ACC112 (cell line): ENCODE measurements around the gene MAPKBP1.

Experiments
- H2AFZ ChIP-seq: fragments of 200-600 bp; sonication (generic); one replicate; pipeline ENCODE4 v1.6.0; 2017; ENCODE audit warnings: antibody characterized with exemption, low read length; ENCODE audit not compliant: unreplicated experiment
- H3K27ac ChIP-seq: fragments of 200-600 bp; sonication (generic); 2 replicates; pipeline ENCODE4 v1.5.1; 2014; ENCODE audit warnings: low read depth, mild to moderate bottlenecking, antibody characterized with exemption, low read length, moderate library complexity
- H3K27me3 ChIP-seq: fragments of 200-600 bp; sonication (generic); 2 replicates; pipeline ENCODE4 v1.6.1; 2014; ENCODE audit warnings: mild to moderate bottlenecking, antibody characterized with exemption, low read length, moderate library complexity, mixed read lengths; ENCODE audit not compliant: insufficient read depth
- H3K36me3 ChIP-seq: fragments of 200-600 bp; sonication (generic); 2 replicates; pipeline ENCODE4 v1.6.1; 2016; ENCODE audit warnings: mild to moderate bottlenecking, antibody characterized with exemption, low read length, moderate library complexity, mixed read lengths; ENCODE audit not compliant: insufficient read depth
- H3K4me1 ChIP-seq: fragments of 200-600 bp; sonication (generic); one replicate; pipeline ENCODE4 v1.6.1; 2016; ENCODE audit warnings: low read length, mixed read lengths; ENCODE audit not compliant: insufficient read depth, unreplicated experiment, control insufficient read depth
- H3K4me3 ChIP-seq: fragments of 200-600 bp; sonication (generic); 2 replicates; pipeline ENCODE4 v1.5.1; 2014; ENCODE audit warnings: mild to moderate bottlenecking, low read depth, low read length
- H3K79me2 ChIP-seq: fragments of 200-600 bp; sonication (generic); one replicate; pipeline ENCODE4 v1.6.0; 2016; ENCODE audit warnings: low read length; ENCODE audit not compliant: control insufficient read depth, unreplicated experiment, insufficient read depth

The MAPKBP1 gene

GRCh38 chr15:41806291-41807181, 32.3 kb downstream of the MAPKBP1 start:
- H3K79me2 ChIP-seq = no peaks in the 10 kb centered on the region
- H3K4me1 ChIP-seq = peaks cover 15% of the 10 kb centered on the region
- H3K27ac ChIP-seq = no peak overlapping the region
- H2AFZ ChIP-seq = no peak overlapping the region
- H3K36me3 ChIP-seq = no peaks in the 10 kb centered on the region
- H3K27me3 ChIP-seq = no peaks in the 10 kb centered on the region
- H3K4me3 ChIP-seq = no peak overlapping the region

- H2AFZ ChIP-seq = no peak overlapping the region
- H3K27ac ChIP-seq = no peak overlapping the region
- H3K4me3 ChIP-seq = no peak overlapping the region
- no peaks in the 10 kb centered on the region for H3K27me3 ChIP-seq
- H3K4me1 ChIP-seq = peaks cover 11% of the 10 kb centered on the region
- no peaks in the 10 kb centered on the region for H3K79me2 ChIP-seq
- 0 out of 2 replicates have a peak, but pooled peaks cover 3% of the 10 kb centered on the region for H3K36me3 ChIP-seq
These were observed 34.8 kb downstream of the MAPKBP1 start for GRCh38 chr15:41809121-41809520.

- H3K4me1 ChIP-seq = peaks cover 11% of the 10 kb centered on the region
- H3K36me3 ChIP-seq = 0 out of 2 replicates have a peak, but pooled peaks cover 3% of the 10 kb centered on the region
- H2AFZ ChIP-seq = no peak overlapping the region
- H3K27me3 ChIP-seq = no peaks in the 10 kb centered on the region
- no peak overlapping the region for H3K27ac ChIP-seq
- H3K4me3 ChIP-seq = no peak overlapping the region
- H3K79me2 ChIP-seq = no peaks in the 10 kb centered on the region
These were observed 35.4 kb downstream of the MAPKBP1 start for GRCh38 chr15:41809526-41810220.

GRCh38 chr15:41810651-41811431, 36.6 kb downstream of the MAPKBP1 start:
- Histone ChIP-seq H3K4me1 (peaks cover 11% of the 10 kb centered on the region), H3K36me3 (0 out of 2 replicates have a peak, but pooled peaks cover 3% of the 10 kb centered on the region), H3K79me2 (no peaks in the 10 kb centered on the region), H3K27ac (no peak overlapping the region), H2AFZ (no peak overlapping the region), H3K27me3 (no peaks in the 10 kb centered on the region), H3K4me3 (no peak overlapping the region)

DNA sequence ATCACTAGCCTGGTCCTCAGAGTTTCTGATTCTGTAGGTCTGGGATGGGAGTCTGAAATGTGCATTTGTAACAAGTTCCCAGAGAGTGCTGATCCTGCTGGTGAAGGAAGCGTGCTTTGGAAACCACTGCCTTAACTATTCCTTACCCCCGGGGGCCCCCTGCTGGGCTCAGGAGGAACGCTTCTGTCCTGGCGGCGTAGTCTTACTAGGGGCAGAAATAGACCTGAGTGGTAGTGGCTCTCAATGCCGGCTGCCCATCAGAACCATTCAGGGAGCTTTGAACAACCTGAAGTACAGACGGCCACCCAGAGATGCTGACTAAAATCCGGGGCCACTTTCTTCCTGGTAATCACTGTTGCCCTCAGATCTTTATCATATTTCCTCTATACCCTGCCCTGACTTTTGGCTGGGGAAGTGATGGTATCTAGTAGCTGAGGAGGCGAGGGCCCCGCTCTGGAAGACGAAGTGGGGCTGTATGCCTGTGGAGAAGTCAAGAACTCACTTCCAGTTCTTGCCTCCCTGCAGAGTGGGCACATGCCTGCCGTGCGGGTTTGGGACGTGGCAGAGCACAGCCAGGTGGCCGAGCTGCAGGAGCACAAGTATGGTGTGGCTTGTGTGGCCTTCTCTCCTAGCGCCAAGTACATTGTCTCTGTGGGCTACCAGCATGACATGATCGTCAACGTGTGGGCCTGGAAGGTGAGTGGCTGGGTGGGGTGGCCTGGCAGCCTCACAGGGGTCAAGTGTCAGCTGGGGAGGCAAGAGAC, 37.3 kb downstream of the MAPKBP1 start:
- H3K36me3 ChIP-seq = 0 out of 2 replicates have a peak, but pooled peaks cover 3% of the 10 kb centered on the region
- no peaks in the 10 kb centered on the region for H3K27me3 ChIP-seq
- no peak overlapping the region for H3K4me3 ChIP-seq
- no peak overlapping the region for H2AFZ ChIP-seq
- peaks cover 11% of the 10 kb centered on the region for H3K4me1 ChIP-seq
- no peaks in the 10 kb centered on the region for H3K79me2 ChIP-seq
- no peak overlapping the region for H3K27ac ChIP-seq

DNA sequence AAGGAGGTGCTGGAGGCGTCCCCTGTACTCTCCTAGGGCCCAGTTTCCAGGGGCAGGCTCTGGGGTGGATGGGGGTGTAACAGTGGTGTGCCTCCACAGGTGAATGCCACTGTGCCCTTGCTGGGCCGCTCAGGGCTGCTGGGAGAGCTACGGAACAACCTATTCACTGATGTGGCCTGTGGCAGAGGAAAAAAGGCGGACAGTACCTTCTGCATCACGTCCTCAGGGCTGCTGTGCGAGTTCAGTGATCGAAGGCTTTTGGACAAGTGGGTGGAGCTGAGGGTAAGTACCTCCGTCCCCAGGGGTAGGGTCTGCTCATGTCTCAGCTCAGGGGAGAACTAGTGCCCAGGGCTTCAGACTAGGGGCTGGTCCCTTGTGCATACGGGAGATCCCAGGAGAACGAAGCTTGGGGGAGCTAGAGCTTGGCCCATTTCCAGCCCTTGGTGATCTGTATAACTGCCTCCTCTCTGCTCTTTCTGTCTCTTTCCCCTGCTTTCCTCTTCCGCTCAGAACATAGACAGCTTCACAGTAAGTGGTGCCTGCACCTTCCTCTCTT, 38.6 kb downstream of the MAPKBP1 start:
- H3K4me3 ChIP-seq = no peak overlapping the region
- no peaks in the 10 kb centered on the region for H3K79me2 ChIP-seq
- H3K27me3 ChIP-seq = no peaks in the 10 kb centered on the region
- H3K4me1 ChIP-seq = peaks cover 11% of the 10 kb centered on the region
- H3K36me3 ChIP-seq = 0 out of 2 replicates have a peak, but pooled peaks cover 3% of the 10 kb centered on the region
- H2AFZ ChIP-seq = no peak overlapping the region
- no peak overlapping the region for H3K27ac ChIP-seq

GRCh38 chr15:41813426-41813825, 39.1 kb downstream of the MAPKBP1 start:
- no peak overlapping the region for H3K27ac ChIP-seq
- H2AFZ ChIP-seq = no peak overlapping the region
- H3K27me3 ChIP-seq = no peaks in the 10 kb centered on the region
- 0 out of 2 replicates have a peak, but pooled peaks cover 7% of the 10 kb centered on the region for H3K36me3 ChIP-seq
- no peaks in the 10 kb centered on the region for H3K79me2 ChIP-seq
- no peak overlapping the region for H3K4me3 ChIP-seq
- peaks cover 11% of the 10 kb centered on the region for H3K4me1 ChIP-seq

GRCh38 chr15:41814534-41814933, 40.2 kb downstream of the MAPKBP1 start:
- H3K36me3 ChIP-seq = peaks cover 14% of the 10 kb centered on the region; the same call in 1 of the 2 replicates
- H3K27me3 ChIP-seq = no peaks in the 10 kb centered on the region
- H3K4me1 ChIP-seq = peaks cover 9% of the 10 kb centered on the region
- H3K4me3 ChIP-seq = no peak overlapping the region
- H2AFZ ChIP-seq = no peak overlapping the region
- H3K79me2 ChIP-seq = no peaks in the 10 kb centered on the region
- no peak overlapping the region for H3K27ac ChIP-seq

DNA sequence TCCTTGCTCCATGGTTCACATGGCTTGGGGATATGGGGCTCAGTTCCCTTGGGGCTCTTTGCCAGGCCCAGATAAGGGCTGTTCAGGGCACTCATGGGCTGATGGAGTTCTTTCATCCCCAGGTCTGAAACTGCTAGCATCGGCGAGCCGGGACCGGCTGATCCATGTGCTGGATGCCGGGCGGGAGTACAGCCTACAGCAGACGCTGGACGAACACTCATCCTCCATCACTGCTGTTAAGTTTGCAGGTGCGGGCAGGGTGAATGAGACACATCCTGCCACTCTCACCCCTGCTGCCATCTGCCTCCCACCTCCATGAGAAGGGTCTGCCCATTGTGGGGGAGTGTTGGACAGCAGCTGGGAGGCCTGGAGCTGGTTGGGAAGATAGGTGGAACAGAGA, 42.5 kb downstream of the MAPKBP1 start:
- Histone ChIP-seq H3K4me1 (peaks cover 11% of the 10 kb centered on the region), H3K4me3 (no peak overlapping the region), H3K27me3 (no peaks in the 10 kb centered on the region), H3K27ac (no peak overlapping the region), H3K36me3 (peaks cover 14% of the 10 kb centered on the region; the same call in 1 of the 2 replicates), H3K79me2 (no peaks in the 10 kb centered on the region), H2AFZ (no peak overlapping the region)
